Putamen (tissue), 1 donor: Measurements from ENCODE around the gene BBS9.
"Not testable (repeated sequence)": the region's sequence is repeated elsewhere in the genome, so short reads cannot be mapped to it uniquely, and the experiment has no call there.

Experiments
- DNase-seq: peaks from one replicate; pipeline ENCODE4 v3.0.0-alpha.2; 2016; ENCODE audit warnings: low spot score

The BBS9 gene

GRCh38 chr7:33128990-33129805 lies at the start of gene BBS9:
Gene BBS9 (plus strand): TSS chr7:33129564. CDS start chr7:33146253, 16,689 bp downstream.
- peak; percentile 96 for DNase-seq

DNA sequence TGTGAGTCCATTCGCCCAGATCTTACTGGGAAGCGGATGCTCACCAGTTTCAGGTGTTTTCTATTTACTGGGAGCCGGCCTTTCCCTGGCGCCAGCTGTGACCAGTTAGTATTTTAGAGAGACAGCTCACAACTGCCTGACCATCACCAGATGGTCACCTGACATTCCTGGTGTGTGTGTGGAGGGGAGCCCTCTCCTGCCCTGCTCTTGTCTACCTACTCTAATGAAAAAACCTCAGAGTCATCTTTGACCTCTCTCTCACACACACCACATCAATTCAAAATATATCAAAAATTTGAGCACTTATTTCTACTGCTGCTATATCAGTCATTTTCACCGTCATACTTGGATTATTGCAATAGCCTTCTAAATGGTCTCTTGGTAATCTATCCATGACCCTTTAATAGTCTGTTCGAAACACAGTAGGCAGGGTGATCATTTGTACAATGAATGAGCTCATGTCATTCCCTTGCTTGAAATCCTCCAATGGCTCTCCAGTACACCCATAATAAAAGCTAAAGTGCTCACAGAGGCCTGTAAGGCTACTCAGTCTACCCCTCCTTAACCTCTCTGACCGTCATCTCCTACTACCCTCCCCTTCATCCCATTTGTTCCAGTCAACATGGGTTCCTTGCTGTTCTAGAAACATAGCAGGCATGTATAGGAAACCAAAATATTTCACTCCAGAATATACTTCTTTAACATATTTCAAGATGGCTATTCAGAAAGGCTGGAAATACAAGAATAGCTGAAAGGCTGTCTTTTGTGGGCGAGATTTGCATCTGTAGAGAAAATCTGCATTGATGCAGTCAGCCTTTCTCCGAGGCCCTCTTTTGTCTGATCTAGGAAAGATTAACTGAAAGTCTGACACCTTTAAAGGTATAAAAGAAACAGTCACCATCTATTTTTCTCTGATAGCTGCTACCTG lies 49.3 kb upstream of the BBS9 start:
- DNase-seq = no peak

GRCh38 chr7:33087356-33087755 lies 42.0 kb upstream of the BBS9 start:
- no peak for DNase-seq

- no peak for DNase-seq
Measured at GRCh38 chr7:33087858-33088257, 41.5 kb upstream of the BBS9 start.

DNA sequence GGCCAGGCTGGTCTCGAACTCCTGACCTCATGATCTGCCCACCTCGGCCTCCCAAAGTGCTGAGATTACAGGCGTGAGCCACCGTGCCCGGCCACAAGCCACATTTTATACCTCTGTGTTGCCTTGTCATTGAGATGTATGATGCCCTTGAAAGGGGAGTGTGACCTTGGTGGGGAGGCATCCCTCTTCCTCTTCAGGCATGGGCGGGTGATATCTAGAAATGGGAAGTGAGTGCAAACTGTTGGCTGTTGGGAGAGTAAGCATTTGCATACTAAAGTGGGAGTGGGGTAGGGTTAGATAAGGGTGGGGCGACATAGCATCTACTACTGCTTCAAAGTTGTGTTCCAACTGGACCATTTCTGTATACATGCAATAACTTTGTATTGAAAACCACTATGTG lies 40.2 kb upstream of the BBS9 start:
- DNase-seq = no peak

GRCh38 chr7:33091111-33091531 lies 38.2 kb upstream of the BBS9 start:
- no peak for DNase-seq

DNA sequence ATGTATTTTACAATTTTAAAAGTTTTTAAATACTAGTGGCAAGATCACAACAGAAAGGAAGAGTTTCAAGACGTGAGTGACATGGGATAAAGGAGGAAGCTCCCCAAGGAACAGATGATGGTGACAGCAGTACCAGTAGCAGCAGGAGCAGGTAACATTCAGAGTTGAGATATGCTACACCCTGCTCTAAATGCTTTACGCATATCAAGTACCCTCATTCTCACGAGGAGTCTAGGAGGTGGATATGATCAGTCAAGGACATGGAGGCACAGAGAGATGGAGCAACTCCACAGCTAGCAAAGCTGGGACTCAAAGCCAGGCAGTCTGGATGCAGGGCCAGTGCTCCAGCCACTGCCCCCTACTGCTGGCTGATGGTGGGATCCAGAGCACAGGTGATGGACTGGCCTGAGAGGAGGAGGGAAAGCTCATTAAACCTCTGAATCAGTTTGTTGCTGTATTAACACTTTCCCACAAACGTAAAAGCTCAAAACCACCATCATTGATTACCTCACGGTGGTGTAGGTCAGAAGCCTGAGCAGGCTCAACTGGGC lies 37.6 kb upstream of the BBS9 start:
- DNase-seq = no peak

GRCh38 chr7:33093266-33093665 lies 36.1 kb upstream of the BBS9 start:
- DNase-seq = no peak

GRCh38 chr7:33094745-33095275 lies 34.6 kb upstream of the BBS9 start:
- DNase-seq = not testable (repeated sequence)

DNA sequence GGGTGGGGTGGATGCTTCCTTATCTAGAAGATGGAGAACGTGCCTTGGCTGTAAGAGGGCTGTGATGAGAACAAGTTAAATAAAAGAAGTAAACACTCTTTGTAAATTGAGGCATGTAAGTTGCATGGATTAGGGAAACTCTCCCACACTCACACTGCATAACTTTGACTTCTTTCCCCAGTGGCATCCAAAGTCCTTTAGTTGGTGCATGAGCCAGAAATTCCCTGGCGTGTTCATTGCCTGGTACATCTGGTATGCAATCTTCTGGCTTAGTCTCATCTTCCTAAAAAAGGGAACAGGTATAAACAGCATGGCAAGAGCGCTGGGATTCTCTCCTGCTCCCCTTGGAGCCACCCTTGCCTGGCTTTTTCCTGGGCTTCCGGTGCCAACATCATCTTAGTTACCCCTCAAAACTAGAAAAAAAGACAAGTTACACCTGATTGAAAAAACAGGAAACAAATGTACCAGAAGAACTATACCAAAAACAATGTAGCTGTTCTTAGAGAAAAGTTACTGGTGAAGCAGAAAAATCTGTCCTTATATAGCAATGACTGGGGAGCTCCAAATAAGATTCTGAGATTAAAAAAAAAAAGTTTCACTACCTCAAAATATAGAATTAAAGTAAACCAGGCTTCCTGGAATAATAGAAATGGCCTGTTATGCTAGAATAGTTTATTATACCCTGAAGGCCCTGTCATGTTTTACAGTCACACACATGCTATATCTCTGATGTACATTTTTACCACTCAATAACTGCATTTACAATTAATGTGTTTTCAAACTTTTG lies 30.0 kb upstream of the BBS9 start:
- DNase-seq = no peak

GRCh38 chr7:33100770-33101169 lies 28.6 kb upstream of the BBS9 start:
- no peak for DNase-seq

DNA sequence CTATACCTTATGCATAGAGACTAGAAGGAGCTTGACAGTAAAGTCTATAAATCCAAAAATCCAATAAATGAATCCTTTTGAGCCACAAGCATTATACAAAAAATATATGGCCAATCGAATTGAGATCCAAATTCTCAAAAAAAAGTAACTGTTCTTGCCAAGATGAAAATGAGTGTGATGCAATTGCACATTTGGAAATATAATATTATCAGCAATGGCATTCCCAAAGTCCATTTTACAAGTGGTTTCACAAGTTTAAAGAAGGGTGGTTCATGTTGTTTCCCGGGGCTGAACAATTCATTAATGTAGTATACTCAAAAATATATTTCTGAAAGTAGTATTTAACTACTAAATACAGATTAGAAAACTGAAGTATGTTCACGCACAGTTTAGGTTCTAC lies 27.5 kb upstream of the BBS9 start:
- DNase-seq = no peak

GRCh38 chr7:33107136-33108066 lies 22.0 kb upstream of the BBS9 start:
- DNase-seq = peak; percentile 15

DNA sequence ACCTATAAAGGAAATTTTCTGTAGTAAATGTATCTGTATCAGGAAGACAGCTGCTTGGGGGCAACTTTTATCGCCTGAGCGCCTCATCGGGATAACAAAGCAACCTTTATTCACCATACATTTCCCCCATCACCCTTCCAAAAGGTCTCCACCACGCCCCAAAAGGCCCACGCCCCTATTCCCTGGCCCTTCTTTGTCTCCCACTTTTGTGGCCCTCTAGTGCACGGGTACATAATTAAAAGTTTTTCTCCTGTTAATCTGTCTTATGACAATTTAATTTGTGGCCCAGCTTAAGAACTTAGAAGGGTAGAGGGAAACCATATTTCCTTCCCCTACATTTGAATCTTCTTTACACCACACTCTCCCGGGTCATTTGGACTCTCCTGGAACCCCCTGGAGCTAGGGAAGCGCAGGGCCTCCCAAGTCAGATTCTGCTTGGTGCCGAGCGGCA lies 20.8 kb upstream of the BBS9 start:
- DNase-seq = peak; percentile 25

GRCh38 chr7:33109005-33109757 lies 20.2 kb upstream of the BBS9 start, which contains the start of gene RP9:
Gene RP9 (minus strand): TSS chr7:33109404. CDS start chr7:33109372, 32 bp downstream.
- peak; percentile 75 for DNase-seq

DNA sequence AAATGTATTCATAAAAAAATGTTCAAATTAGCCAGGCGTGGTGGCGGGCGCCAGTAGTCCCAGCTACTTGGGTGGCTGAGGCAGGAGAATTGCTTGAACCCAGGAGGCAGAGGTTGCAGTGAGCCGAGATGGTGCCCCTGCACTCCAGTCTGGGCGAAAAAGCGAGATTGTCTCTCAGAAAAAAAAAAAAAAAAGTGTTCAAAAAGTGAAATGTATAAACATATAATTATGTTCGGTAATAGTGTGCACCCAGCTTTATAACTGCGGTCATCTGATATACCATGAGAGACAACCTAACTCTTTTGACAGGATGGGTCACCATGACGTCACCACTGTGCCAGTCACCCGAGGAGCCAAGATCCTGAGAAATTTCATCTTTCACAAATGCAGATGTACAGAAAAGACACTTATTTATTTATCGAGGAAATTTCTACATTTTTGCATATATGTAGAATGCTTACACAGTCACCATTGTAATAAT lies 19.6 kb upstream of the BBS9 start:
- no peak for DNase-seq

GRCh38 chr7:33111614-33112013 lies 17.8 kb upstream of the BBS9 start:
- DNase-seq = no peak

- no peak for DNase-seq
Measured at GRCh38 chr7:33114976-33115375, 14.4 kb upstream of the BBS9 start.

- DNase-seq = no peak
Measured at GRCh38 chr7:33118383-33118782, 11.0 kb upstream of the BBS9 start.
